Liver (tissue), 9 donors: Measurements from ENCODE around the gene ABLIM2. TPM values are rescaled to one million over a fixed set of nuclear protein-coding genes. Genes with fewer than 3 reads are reported as not detected.
A peak's percentile ranks its signal among the peaks of the same experiment; 100 is the strongest.

ENCODE experiments used
- DNase-seq: peaks from one replicate; pipeline ENCODE4 v3.0.0-alpha.2; 2017; ENCODE audit warnings: low spot score
- H3K27ac ChIP-seq, 2 donors: one replicate each; pipeline ENCODE4 v1.7.0; 2013; ENCODE audit warnings: inconsistent platforms in 2 of 2, low read length in 2 of 2, control low read depth in 1 of 2, low read depth in 1 of 2, mild to moderate bottlenecking in 1 of 2
- H3K27me3 ChIP-seq, 4 donors: one replicate each; pipeline versions ENCODE4 v1.6.1 to v1.7.0; 2013; ENCODE audit warnings: low read length in 3 of 4, inconsistent platforms in 1 of 4, mild to moderate bottlenecking in 1 of 4, moderate library complexity in 1 of 4; ENCODE audit not compliant: control insufficient read depth in 4 of 4, insufficient read depth in 4 of 4
- H3K36me3 ChIP-seq, 4 donors: one replicate each; pipeline versions ENCODE4 v1.6.1 to v1.7.0; 2013; ENCODE audit warnings: low read length in 3 of 4, mild to moderate bottlenecking in 3 of 4, low read depth in 1 of 4, moderate library complexity in 1 of 4; ENCODE audit not compliant: control insufficient read depth in 4 of 4, insufficient read depth in 3 of 4
- H3K4me1 ChIP-seq, 4 donors: one replicate each; pipeline versions ENCODE4 v1.6.1 to v1.7.0; 2013; ENCODE audit warnings: low read length in 3 of 4, mild to moderate bottlenecking in 3 of 4, moderate library complexity in 1 of 4; ENCODE audit not compliant: control insufficient read depth in 4 of 4, insufficient read depth in 4 of 4
- H3K4me3 ChIP-seq, 3 donors: one replicate each; pipeline versions ENCODE4 v1.6.1 to v1.7.0; 2013; ENCODE audit warnings: low read length in 3 of 3, control low read depth in 1 of 3, low read depth in 1 of 3, mild to moderate bottlenecking in 1 of 3
- H3K9ac ChIP-seq, 2 donors: one replicate each; pipeline ENCODE4 v1.7.0; 2013; ENCODE audit warnings: low read length in 2 of 2, mild to moderate bottlenecking in 2 of 2, moderate library complexity in 2 of 2, control low read depth in 1 of 2, low read depth in 1 of 2
- H3K9me3 ChIP-seq, 4 donors: one replicate each; pipeline versions ENCODE4 v1.6.1 to v1.7.0; 2013; ENCODE audit warnings: low read length in 3 of 4; ENCODE audit not compliant: control insufficient read depth in 4 of 4
- ATF3 ChIP-seq: IDR thresholded peaks from 2 replicates; pipeline ENCODE4 v1.6.1; 2016; ENCODE audit warnings: antibody characterized with exemption
- CTCF ChIP-seq: fragments of 150-350 bp; IDR thresholded peaks from 2 replicates; pipeline ENCODE4 v1.5.1; 2017; ENCODE audit warnings: improper control_type of control experiment, low read depth, low read length; ENCODE audit not compliant: missing input control
- EGR1 ChIP-seq, 2 donors: IDR thresholded peaks; 2 replicates each; pipeline ENCODE4 v1.6.1; 2016 to 2018; ENCODE audit warnings: antibody characterized with exemption in 2 of 2, low read depth in 2 of 2
- FOXA2 ChIP-seq: IDR thresholded peaks from 2 replicates; pipeline ENCODE4 v1.6.1; 2016; ENCODE audit warnings: antibody characterized with exemption
- JUND ChIP-seq, 2 donors: IDR thresholded peaks; 2 replicates each; pipeline ENCODE4 v1.6.1; 2016; ENCODE audit warnings: antibody characterized with exemption in 2 of 2
- NR2F2 ChIP-seq: IDR thresholded peaks from 2 replicates; pipeline ENCODE4 v1.6.1; 2016; ENCODE audit warnings: antibody characterized with exemption
- RAD21 ChIP-seq, 2 donors: IDR thresholded peaks; 2 replicates each; pipeline ENCODE4 v1.6.1; 2016; ENCODE audit warnings: antibody characterized with exemption in 2 of 2, mild to moderate bottlenecking in 2 of 2
- RXRA ChIP-seq, 2 donors: IDR thresholded peaks; 2 replicates each; pipeline ENCODE4 v1.6.1; 2017 to 2018; ENCODE audit warnings: antibody characterized with exemption in 2 of 2, mild to moderate bottlenecking in 1 of 2
- SP1 ChIP-seq: IDR thresholded peaks from 2 replicates; pipeline ENCODE4 v1.6.1; 2018; ENCODE audit warnings: antibody characterized with exemption, mild to moderate bottlenecking
- TAF1 ChIP-seq: conservative IDR thresholded peaks from 2 replicates; pipeline ENCODE4 v1.6.1; 2016; ENCODE audit warnings: antibody characterized with exemption, mild to moderate bottlenecking
- YY1 ChIP-seq: IDR thresholded peaks from 2 replicates; pipeline ENCODE4 v1.6.1; 2016; ENCODE audit warnings: antibody characterized with exemption, mild to moderate bottlenecking
- ZBTB33 ChIP-seq: IDR thresholded peaks from 2 replicates; pipeline ENCODE4 v1.6.1; 2016; ENCODE audit warnings: antibody characterized with exemption
- WGBS: extraction: QIAGEN DNeasy Blood & Tissue Kit; methylation state at CpG from one replicate; pipeline ENCODE4 v1.1.7; 2013; 5-methylcytosine and 5-hydroxymethylcytosine counted together
- polyA plus RNA-seq, 2 donors: library from polyadenylated mRNA; stranded (reverse) in 1 of 2; unstranded in 1 of 2; fragments of 200-250 nt in 1 of 2; fragments of >200 nt in 1 of 2; fragmentation: Nextera tagmentation in 1 of 2; extraction: Ambion mirVana in 1 of 2; gene quantifications; one replicate each; pipeline versions ENCODE4 v1.2.1 to v1.2.3, GENCODE V29; 2013 to 2015
- total RNA-seq, 2 donors: library from RNA; depleted of rRNA; stranded (reverse); fragments of >200 nt; gene quantifications; one replicate each; pipeline ENCODE4 v1.2.3, GENCODE V29; 2014
- TF ChIP-seq, protein P1 (sequence below): IDR thresholded peaks from 2 replicates; pipeline ENCODE4 v1.6.1; 2016; ENCODE audit warnings: antibody characterized with exemption, mild to moderate bottlenecking
- donor health status: healthy.
- donor health status: healthy.
- donor health status: healthy.
- donor health status: healthy.
- donor health status: healthy.

Gene ABLIM2
- total and polyA plus RNA-seq, 4 donors = 0.75 to 2.5 (median 0.93) TPM

GRCh38 chr4:7968262-7968896, 190.2 kb downstream of the ABLIM2 start:
- H3K4me1 ChIP-seq = peaks cover 0 to 5% (median 1%) of the 10 kb centered on the region in 4 donors
- H3K9ac ChIP-seq = no peak overlapping the region
- no peak for DNase-seq
- H3K9me3 ChIP-seq = no peaks in the 10 kb centered on the region
- no peak overlapping the region for H3K4me3 ChIP-seq
- H3K27ac ChIP-seq = peak overlapping the region; percentile 18 to 54
- no peaks in the 10 kb centered on the region for H3K27me3 ChIP-seq
- WGBS = 71% methylated on average over 16 of the region's 16 CpGs
- TF ChIP-seq RXRA (IDR thresholded peaks at IDR 0.05) (no peak), RAD21 (IDR thresholded peaks at IDR 0.05) (peak in 1 of 2 donors; percentile 5), FOXA2 (no peak), JUND (IDR thresholded peaks at IDR 0.05) (no peak), EGR1 (IDR thresholded peaks at IDR 0.05; ENCODE audit: low read depth in 2 of 2) (no peak), YY1 (no peak), TAF1 (no peak), CTCF (no peak), ATF3 (no peak), SP1 (peak; percentile 62)
- TF ChIP-seq, protein P1, sequence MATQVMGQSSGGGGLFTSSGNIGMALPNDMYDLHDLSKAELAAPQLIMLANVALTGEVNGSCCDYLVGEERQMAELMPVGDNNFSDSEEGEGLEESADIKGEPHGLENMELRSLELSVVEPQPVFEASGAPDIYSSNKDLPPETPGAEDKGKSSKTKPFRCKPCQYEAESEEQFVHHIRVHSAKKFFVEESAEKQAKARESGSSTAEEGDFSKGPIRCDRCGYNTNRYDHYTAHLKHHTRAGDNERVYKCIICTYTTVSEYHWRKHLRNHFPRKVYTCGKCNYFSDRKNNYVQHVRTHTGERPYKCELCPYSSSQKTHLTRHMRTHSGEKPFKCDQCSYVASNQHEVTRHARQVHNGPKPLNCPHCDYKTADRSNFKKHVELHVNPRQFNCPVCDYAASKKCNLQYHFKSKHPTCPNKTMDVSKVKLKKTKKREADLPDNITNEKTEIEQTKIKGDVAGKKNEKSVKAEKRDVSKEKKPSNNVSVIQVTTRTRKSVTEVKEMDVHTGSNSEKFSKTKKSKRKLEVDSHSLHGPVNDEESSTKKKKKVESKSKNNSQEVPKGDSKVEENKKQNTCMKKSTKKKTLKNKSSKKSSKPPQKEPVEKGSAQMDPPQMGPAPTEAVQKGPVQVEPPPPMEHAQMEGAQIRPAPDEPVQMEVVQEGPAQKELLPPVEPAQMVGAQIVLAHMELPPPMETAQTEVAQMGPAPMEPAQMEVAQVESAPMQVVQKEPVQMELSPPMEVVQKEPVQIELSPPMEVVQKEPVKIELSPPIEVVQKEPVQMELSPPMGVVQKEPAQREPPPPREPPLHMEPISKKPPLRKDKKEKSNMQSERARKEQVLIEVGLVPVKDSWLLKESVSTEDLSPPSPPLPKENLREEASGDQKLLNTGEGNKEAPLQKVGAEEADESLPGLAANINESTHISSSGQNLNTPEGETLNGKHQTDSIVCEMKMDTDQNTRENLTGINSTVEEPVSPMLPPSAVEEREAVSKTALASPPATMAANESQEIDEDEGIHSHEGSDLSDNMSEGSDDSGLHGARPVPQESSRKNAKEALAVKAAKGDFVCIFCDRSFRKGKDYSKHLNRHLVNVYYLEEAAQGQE = no peak
- H3K36me3 ChIP-seq = no peaks in the 10 kb centered on the region

DNA sequence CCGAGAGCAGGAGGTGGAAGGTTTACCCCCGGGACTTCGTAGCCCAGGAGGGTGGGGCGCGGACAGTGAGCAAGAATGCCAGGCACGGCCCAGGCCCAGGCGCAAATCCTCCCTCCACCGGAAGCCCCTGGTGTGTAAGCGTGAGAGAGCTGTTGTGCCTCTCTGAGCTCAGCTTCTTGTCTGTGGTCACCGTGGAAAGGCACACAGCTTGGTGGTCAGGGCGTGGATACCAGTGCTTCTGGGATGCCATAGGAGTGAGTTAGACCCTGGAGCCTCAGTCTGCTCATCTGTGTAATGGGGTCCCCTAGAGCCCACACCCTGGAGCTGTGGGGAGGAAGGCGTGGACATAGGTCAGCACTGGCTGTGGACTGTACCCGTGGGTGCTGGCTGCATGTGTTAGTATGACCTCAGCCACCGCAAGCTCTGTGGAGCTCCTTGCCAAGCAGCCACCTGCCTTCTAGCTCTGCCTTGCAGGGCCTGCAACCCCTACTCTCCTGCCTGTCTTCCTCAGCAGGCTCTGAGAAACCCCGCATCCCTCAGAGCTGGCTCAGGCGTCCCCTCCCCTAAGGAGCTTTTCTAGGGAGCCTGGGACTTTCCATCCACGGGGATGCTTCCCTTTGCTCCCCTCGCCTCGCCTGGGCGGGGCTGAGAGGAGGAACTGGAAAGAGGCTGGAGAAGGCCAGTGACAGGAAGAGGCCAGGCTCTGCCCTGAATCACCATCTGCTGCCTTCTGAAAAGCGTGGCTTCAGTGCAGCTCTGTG, 190.9 kb downstream of the ABLIM2 start:
- 71% methylated on average over 21 of the region's 21 CpGs for WGBS
- Histone ChIP-seq H3K27me3 (no peaks in the 10 kb centered on the region), H3K9me3 (no peaks in the 10 kb centered on the region), H3K4me1 (peaks cover 0 to 5% (median 1%) of the 10 kb centered on the region in 4 donors), H3K27ac (peak overlapping the region; percentile 18 to 54), H3K9ac (no peak overlapping the region), H3K36me3 (no peaks in the 10 kb centered on the region), H3K4me3 (no peak overlapping the region)
- TF ChIP-seq ZBTB33 = no peak
- no peak for TF ChIP-seq NR2F2
- TF ChIP-seq CTCF = no peak
- DNase-seq = no peak
